ENCODE data around the gene CST5.

The CST5 gene

GRCh38 chr20:23920408-23921325 lies 41.1 kb upstream of the CST5 start:
- Histone ChIP-seq H2AFZ (no peak overlapping the region), H3K36me3 (ENCODE audit: control insufficient read depth, insufficient read depth, low read length) (no peaks in the 10 kb centered on the region), H3K9me3 (ENCODE audit: control insufficient read depth, low read length) (no peaks in the 10 kb centered on the region), H3K4me1 (no peaks in the 10 kb centered on the region), H3K27me3 (ENCODE audit: control insufficient read depth, insufficient read depth, low read length) (no peaks in the 10 kb centered on the region), H3K27ac (no peak overlapping the region), H3K9ac (no peak overlapping the region), H3K4me2 (ENCODE audit: low read length) (no peak overlapping the region), H3K79me2 (no peaks in the 10 kb centered on the region), H3K4me3 (ENCODE audit: low read depth, low read length) (no peak overlapping the region)
- TF ChIP-seq CTCF (IDR thresholded peaks at IDR 0.05), result no peak

GRCh38 chr20:23918896-23919295 lies 39.3 kb upstream of the CST5 start:
- Histone ChIP-seq H3K4me1 (no peaks in the 10 kb centered on the region), H3K36me3 (ENCODE audit: control insufficient read depth, insufficient read depth, low read length) (no peaks in the 10 kb centered on the region), H3K27ac (no peak overlapping the region), H3K4me3 (ENCODE audit: low read depth, low read length) (no peak overlapping the region), H3K4me2 (ENCODE audit: low read length) (no peak overlapping the region), H3K79me2 (no peaks in the 10 kb centered on the region), H3K27me3 (ENCODE audit: control insufficient read depth, insufficient read depth, low read length) (no peaks in the 10 kb centered on the region), H3K9me3 (ENCODE audit: control insufficient read depth, low read length) (no peaks in the 10 kb centered on the region), H3K9ac (no peak overlapping the region), H2AFZ (no peak overlapping the region)
- TF ChIP-seq CTCF (IDR thresholded peaks at IDR 0.05), result no peak

- no peak overlapping the region for H3K27ac ChIP-seq
- H2AFZ ChIP-seq, result no peak overlapping the region
- no peaks in the 10 kb centered on the region for H3K36me3 ChIP-seq (ENCODE audit: control insufficient read depth, insufficient read depth, low read length)
- no peaks in the 10 kb centered on the region for H3K9me3 ChIP-seq (ENCODE audit: control insufficient read depth, low read length)
- no peak for TF ChIP-seq CTCF (IDR thresholded peaks at IDR 0.05)
- no peaks in the 10 kb centered on the region for H3K79me2 ChIP-seq
- no peak overlapping the region for H3K4me2 ChIP-seq (ENCODE audit: low read length)
- no peaks in the 10 kb centered on the region for H3K27me3 ChIP-seq (ENCODE audit: control insufficient read depth, insufficient read depth, low read length)
- H3K4me3 ChIP-seq (ENCODE audit: low read depth, low read length), result no peak overlapping the region
- H3K9ac ChIP-seq, result no peak overlapping the region
- H3K4me1 ChIP-seq, result no peaks in the 10 kb centered on the region
These were observed 38.7 kb upstream of the CST5 start for GRCh38 chr20:23918101-23918862.

- no peak overlapping the region for H3K4me3 ChIP-seq (ENCODE audit: low read depth, low read length)
- no peaks in the 10 kb centered on the region for H3K36me3 ChIP-seq (ENCODE audit: control insufficient read depth, insufficient read depth, low read length)
- H3K9ac ChIP-seq, result no peak overlapping the region
- H2AFZ ChIP-seq, result no peak overlapping the region
- H3K4me2 ChIP-seq (ENCODE audit: low read length), result no peak overlapping the region
- H3K9me3 ChIP-seq (ENCODE audit: control insufficient read depth, low read length), result no peaks in the 10 kb centered on the region
- no peaks in the 10 kb centered on the region for H3K79me2 ChIP-seq
- H3K27me3 ChIP-seq (ENCODE audit: control insufficient read depth, insufficient read depth, low read length), result no peaks in the 10 kb centered on the region
- H3K4me1 ChIP-seq, result no peaks in the 10 kb centered on the region
- TF ChIP-seq CTCF (IDR thresholded peaks at IDR 0.05), result no peak
- no peak overlapping the region for H3K27ac ChIP-seq
These were observed 37.6 kb upstream of the CST5 start for GRCh38 chr20:23917024-23917725.
